ENCODE results near the gene SH3GL3.

The SH3GL3 gene

DNA sequence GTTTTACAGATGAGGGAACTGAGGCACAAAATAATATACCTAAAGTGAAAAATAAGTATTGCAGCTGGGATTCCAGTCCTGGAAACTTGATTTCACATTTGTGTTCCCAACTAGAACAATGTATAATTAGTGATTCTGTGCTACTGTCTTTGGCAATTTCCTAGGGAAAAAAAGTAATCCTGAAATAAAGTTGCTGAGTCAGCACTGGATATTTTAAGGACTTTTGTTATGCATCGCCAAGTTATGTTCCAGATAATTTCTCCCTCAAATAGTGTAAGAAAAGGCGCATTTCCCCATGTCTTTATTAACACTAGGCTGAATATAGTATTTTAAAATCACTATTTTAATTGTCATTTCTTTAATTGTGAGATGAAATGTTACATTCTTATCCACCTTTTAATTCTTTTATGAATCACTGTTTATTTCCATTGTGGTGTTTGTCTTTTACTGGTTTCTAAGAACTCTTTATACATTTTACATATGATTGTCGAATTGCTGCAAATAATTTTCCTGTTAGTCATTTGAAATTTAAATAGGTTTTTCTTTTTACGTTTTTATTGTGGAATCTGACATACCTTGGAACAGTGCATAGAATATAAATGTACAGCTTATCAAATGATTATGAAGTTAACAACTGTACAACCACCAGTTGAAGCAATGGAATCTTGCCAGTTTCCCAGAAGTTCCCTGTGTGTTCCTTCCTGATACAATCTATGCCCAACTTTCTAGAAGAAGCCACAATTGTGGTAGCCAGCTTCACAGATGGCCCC is 56.6 kb downstream of the SH3GL3 start:
- Histone ChIP-seq H3K27me3 (ENCODE audit: control insufficient read depth, insufficient read depth, low read length) (no peaks in the 10 kb centered on the region), H3K4me1 (ENCODE audit: control insufficient read depth, insufficient read depth, low read length) (peaks cover 10% of the 10 kb centered on the region), H3K36me3 (ENCODE audit: control insufficient read depth, insufficient read depth, low read length) (no peaks in the 10 kb centered on the region), H3K9ac (ENCODE audit: low read depth, low read length) (no peak overlapping the region), H3K4me3 (ENCODE audit: low read depth, low read length) (no peak overlapping the region), H3K27ac (ENCODE audit: low read depth, low read length) (no peak overlapping the region), H3K9me3 (ENCODE audit: control insufficient read depth, insufficient read depth, low read length) (no peaks in the 10 kb centered on the region)

DNA sequence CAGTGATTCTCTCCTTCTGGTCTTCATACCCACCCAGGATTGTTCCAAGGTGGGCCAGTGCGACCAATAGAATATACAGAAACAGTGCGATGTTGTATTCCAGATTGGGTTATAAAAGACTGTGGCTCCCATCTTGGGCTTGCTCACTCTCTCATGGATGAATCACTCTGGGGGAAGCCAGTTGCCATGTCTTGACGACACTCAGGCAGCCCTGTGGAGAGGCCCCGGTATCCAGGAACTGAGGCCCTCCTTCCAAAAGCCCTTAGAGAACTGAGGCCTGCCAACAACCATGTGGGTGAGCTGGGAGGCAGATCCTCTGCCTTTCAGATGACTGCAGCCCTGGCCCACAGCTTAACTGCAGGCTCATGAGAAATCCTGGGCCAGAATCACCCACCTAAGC is 57.2 kb downstream of the SH3GL3 start:
- Histone ChIP-seq H3K9me3 (ENCODE audit: control insufficient read depth, insufficient read depth, low read length) (no peaks in the 10 kb centered on the region), H3K4me1 (ENCODE audit: control insufficient read depth, insufficient read depth, low read length) (peaks cover 7% of the 10 kb centered on the region), H3K9ac (ENCODE audit: low read depth, low read length) (no peak overlapping the region), H3K27ac (ENCODE audit: low read depth, low read length) (no peak overlapping the region), H3K4me3 (ENCODE audit: low read depth, low read length) (no peak overlapping the region), H3K27me3 (ENCODE audit: control insufficient read depth, insufficient read depth, low read length) (no peaks in the 10 kb centered on the region), H3K36me3 (ENCODE audit: control insufficient read depth, insufficient read depth, low read length) (no peaks in the 10 kb centered on the region)

DNA sequence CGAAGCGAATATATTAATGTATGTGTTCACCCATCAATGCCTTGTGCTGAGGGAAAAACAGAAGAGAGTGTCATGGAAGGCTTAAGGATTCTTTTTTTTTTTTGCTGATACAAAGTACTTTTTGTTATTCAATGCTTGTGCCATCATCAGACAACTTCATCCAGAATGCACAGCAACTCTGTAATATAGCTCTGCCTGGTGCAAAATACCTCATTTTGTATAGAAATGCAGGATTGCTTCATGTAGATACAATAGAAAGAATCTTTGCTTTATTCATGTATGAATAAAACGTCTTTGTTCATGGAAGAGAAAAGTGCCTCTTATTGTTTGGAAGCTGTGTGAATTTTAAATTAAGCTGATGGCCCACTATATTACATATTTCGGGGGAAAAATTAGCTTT is 62.9 kb downstream of the SH3GL3 start:
- H3K9ac ChIP-seq (ENCODE audit: low read depth, low read length) = no peak overlapping the region
- H3K4me3 ChIP-seq (ENCODE audit: low read depth, low read length) = no peak overlapping the region
- no peaks in the 10 kb centered on the region for H3K9me3 ChIP-seq (ENCODE audit: control insufficient read depth, insufficient read depth, low read length)
- no peaks in the 10 kb centered on the region for H3K36me3 ChIP-seq (ENCODE audit: control insufficient read depth, insufficient read depth, low read length)
- H3K27ac ChIP-seq (ENCODE audit: low read depth, low read length) = no peak overlapping the region
- H3K4me1 ChIP-seq (ENCODE audit: control insufficient read depth, insufficient read depth, low read length) = peaks cover 10% of the 10 kb centered on the region; the same call in 1 of the 2 replicates
- H3K27me3 ChIP-seq (ENCODE audit: control insufficient read depth, insufficient read depth, low read length) = no peaks in the 10 kb centered on the region; the same call in 1 of the 2 replicates

DNA sequence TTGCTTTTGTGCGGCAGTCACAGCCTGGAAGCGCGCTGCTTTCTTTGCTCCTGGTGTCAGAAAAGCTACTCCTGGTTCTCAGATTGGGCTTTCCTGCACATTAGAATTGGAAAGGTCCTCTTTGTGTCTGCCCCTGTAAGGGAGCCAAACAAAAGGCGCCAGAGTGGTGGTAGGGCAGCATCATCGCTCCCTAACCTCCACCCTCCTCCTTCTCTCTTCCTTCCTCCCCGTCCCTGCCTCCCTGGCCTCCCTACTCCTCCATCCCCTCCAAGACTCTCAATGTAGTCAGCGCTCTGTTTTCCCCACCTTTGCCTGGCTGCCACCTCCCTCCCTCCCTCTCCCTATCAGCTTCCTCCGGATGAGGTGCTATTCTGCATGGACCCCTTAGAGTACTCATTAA is 65.3 kb downstream of the SH3GL3 start:
- H3K36me3 ChIP-seq (ENCODE audit: control insufficient read depth, insufficient read depth, low read length) = no peaks in the 10 kb centered on the region
- H3K4me1 ChIP-seq (ENCODE audit: control insufficient read depth, insufficient read depth, low read length) = peaks cover 10% of the 10 kb centered on the region; the same call in 1 of the 2 replicates
- no peak overlapping the region for H3K4me3 ChIP-seq (ENCODE audit: low read depth, low read length)
- H3K27ac ChIP-seq (ENCODE audit: low read depth, low read length) = no peak overlapping the region
- H3K27me3 ChIP-seq (ENCODE audit: control insufficient read depth, insufficient read depth, low read length) = no peaks in the 10 kb centered on the region; the same call in 1 of the 2 replicates
- no peaks in the 10 kb centered on the region for H3K9me3 ChIP-seq (ENCODE audit: control insufficient read depth, insufficient read depth, low read length)
- no peak overlapping the region for H3K9ac ChIP-seq (ENCODE audit: low read depth, low read length)

DNA sequence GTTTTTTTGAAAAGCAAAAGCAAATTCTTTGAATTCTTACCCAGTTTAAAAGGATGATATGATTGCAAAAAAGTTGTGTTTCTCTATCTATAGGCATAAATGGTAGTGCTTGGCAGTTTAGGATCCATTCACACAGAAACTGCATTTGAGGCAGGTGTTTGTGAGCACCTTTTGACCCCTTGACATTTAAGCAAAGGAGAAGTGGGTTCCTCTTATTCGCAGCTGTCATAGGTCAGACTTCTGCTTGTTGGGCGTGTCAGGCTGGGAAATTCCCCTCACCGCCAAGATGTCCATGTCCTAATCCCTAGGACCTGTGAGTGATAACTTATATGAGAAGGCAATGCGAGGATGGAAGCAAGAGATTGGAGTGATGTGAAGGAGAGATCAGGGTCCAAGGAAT is 67.4 kb downstream of the SH3GL3 start:
- no peak overlapping the region for H3K4me3 ChIP-seq (ENCODE audit: low read depth, low read length)
- no peak overlapping the region for H3K27ac ChIP-seq (ENCODE audit: low read depth, low read length)
- no peaks in the 10 kb centered on the region; the same call in 1 of the 2 replicates for H3K27me3 ChIP-seq (ENCODE audit: control insufficient read depth, insufficient read depth, low read length)
- H3K9ac ChIP-seq (ENCODE audit: low read depth, low read length) = no peak overlapping the region
- no peaks in the 10 kb centered on the region for H3K9me3 ChIP-seq (ENCODE audit: control insufficient read depth, insufficient read depth, low read length)
- peaks cover 10% of the 10 kb centered on the region; the same call in 1 of the 2 replicates for H3K4me1 ChIP-seq (ENCODE audit: control insufficient read depth, insufficient read depth, low read length)
- no peaks in the 10 kb centered on the region for H3K36me3 ChIP-seq (ENCODE audit: control insufficient read depth, insufficient read depth, low read length)

DNA sequence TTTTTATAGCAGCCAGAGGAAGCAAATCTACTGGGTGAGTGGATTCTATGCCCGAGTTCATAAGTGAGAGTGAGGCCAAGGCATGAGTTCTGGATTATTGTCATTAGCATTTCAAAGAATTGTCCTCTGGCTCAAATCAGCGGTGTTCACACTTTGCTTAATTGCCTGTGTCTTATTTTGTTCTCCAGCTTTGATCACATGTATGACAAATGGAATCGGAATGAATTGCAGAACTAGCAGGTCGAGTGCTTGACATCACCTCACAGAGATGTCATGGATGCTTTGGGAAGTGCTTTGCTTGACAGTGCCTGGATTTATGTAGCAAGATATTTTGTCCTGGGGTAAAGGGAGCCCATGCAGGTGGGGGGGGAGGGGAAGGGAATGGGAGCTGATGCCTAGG is 68.0 kb downstream of the SH3GL3 start:
- Histone ChIP-seq H3K4me3 (ENCODE audit: low read depth, low read length) (no peak overlapping the region), H3K9me3 (ENCODE audit: control insufficient read depth, insufficient read depth, low read length) (no peaks in the 10 kb centered on the region), H3K9ac (ENCODE audit: low read depth, low read length) (no peak overlapping the region), H3K27ac (ENCODE audit: low read depth, low read length) (no peak overlapping the region), H3K36me3 (ENCODE audit: control insufficient read depth, insufficient read depth, low read length) (no peaks in the 10 kb centered on the region), H3K4me1 (ENCODE audit: control insufficient read depth, insufficient read depth, low read length) (peaks cover 10% of the 10 kb centered on the region; the same call in 1 of the 2 replicates), H3K27me3 (ENCODE audit: control insufficient read depth, insufficient read depth, low read length) (no peaks in the 10 kb centered on the region; the same call in 1 of the 2 replicates)

DNA sequence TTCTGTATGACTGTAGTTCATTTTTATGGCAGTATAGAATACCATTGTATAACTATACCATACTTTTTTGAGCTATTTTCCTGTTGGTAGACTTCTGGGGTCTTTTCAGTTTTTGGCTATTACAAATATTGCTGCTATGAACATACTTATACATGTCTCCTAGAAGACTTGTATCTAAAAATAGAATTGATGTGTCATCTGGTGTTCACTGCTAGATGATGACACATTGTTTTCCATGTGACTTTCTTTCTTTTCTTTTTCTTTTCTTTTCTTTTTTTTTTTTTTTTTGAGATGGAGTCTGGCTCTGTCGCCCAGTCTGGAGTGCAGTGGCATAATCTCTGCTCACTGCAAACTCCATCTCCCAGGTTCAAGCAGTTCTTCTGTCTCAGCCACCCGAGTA is 69.8 kb downstream of the SH3GL3 start:
- H3K9me3 ChIP-seq (ENCODE audit: control insufficient read depth, insufficient read depth, low read length) = no peaks in the 10 kb centered on the region
- no peak overlapping the region for H3K4me3 ChIP-seq (ENCODE audit: low read depth, low read length)
- no peaks in the 10 kb centered on the region for H3K36me3 ChIP-seq (ENCODE audit: control insufficient read depth, insufficient read depth, low read length)
- peaks cover 8% of the 10 kb centered on the region; the same call in 1 of the 2 replicates for H3K4me1 ChIP-seq (ENCODE audit: control insufficient read depth, insufficient read depth, low read length)
- no peak overlapping the region for H3K9ac ChIP-seq (ENCODE audit: low read depth, low read length)
- H3K27me3 ChIP-seq (ENCODE audit: control insufficient read depth, insufficient read depth, low read length) = no peaks in the 10 kb centered on the region; the same call in 1 of the 2 replicates
- H3K27ac ChIP-seq (ENCODE audit: low read depth, low read length) = no peak overlapping the region

DNA sequence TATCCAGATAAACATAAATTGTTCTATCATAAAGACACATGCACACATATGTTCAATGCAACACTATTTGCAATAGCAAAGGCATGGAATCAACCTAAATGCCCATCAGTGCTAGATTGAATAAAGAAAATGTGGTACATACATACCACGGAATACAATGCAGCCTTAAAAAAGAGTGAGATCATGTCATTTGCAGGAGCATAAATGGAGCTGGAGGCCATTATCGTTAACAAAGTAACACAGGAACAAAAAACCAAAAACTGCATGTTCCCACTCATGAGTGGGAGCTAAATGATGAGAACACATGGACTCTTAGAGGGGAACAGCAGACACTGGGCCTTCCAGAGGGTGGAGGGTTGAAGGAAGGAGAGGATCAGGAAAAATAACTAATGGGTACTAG is 79.2 kb downstream of the SH3GL3 start:
- H3K9me3 ChIP-seq (ENCODE audit: control insufficient read depth, insufficient read depth, low read length) = peaks cover 2% of the 10 kb centered on the region; the same call in 1 of the 2 replicates
- H3K4me3 ChIP-seq (ENCODE audit: low read depth, low read length) = no peak overlapping the region
- no peaks in the 10 kb centered on the region for H3K36me3 ChIP-seq (ENCODE audit: control insufficient read depth, insufficient read depth, low read length)
- H3K9ac ChIP-seq (ENCODE audit: low read depth, low read length) = no peak overlapping the region
- H3K4me1 ChIP-seq (ENCODE audit: control insufficient read depth, insufficient read depth, low read length) = no peaks in the 10 kb centered on the region
- H3K27me3 ChIP-seq (ENCODE audit: control insufficient read depth, insufficient read depth, low read length) = no peaks in the 10 kb centered on the region
- no peak overlapping the region for H3K27ac ChIP-seq (ENCODE audit: low read depth, low read length)

DNA sequence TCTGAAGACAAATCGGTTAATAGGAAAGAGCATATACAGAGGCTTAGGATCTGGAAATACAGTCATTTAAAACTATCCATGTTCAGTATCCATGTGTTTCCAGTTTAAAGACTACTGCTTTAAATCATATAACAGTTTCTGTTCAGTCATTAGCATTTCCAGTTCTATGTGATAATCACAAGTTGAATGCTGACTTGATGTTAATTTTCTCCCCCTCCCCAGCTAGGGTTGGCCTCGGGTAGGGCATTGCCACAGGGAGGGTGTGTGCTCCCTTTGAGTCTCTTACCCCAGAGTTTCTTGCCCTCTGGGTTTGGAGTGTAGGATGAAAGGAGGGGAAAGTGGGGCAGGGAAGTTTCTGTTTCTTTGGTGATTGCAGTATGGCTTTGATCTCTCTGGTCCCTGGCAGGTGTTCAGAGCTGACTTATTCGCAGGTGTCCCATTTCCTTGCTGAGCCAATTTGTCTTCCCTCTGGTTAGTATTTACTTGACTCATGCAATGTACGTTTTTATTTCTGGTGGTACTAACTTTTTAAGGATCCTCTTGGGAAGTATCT is 86.3 kb downstream of the SH3GL3 start:
- Histone ChIP-seq H3K27ac (ENCODE audit: low read depth, low read length) (no peak overlapping the region), H3K9ac (ENCODE audit: low read depth, low read length) (no peak overlapping the region), H3K4me3 (ENCODE audit: low read depth, low read length) (no peak overlapping the region), H3K9me3 (ENCODE audit: control insufficient read depth, insufficient read depth, low read length) (no peaks in the 10 kb centered on the region), H3K36me3 (ENCODE audit: control insufficient read depth, insufficient read depth, low read length) (no peaks in the 10 kb centered on the region), H3K4me1 (ENCODE audit: control insufficient read depth, insufficient read depth, low read length) (peaks cover 22% of the 10 kb centered on the region), H3K27me3 (ENCODE audit: control insufficient read depth, insufficient read depth, low read length) (no peaks in the 10 kb centered on the region)

DNA sequence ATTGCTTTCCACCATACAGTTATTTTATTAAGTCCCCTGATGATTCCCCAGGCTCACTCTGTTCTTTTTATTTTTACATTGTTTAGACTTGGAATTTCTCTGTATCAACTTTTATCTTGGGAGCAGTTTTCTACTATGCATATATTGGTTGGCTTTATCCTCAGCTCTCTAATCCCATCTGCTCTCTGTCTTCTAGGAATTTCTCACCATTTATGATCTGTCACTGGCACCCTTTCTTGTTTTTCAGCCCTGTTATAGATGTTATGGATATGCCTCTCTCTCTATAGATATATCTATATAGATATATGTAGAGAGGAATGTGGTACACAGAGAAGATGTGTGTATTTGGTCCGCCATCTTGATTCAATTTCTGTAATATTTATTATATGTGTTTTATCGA is 90.5 kb downstream of the SH3GL3 start:
- no peak overlapping the region for H3K4me3 ChIP-seq (ENCODE audit: low read depth, low read length)
- H3K4me1 ChIP-seq (ENCODE audit: control insufficient read depth, insufficient read depth, low read length) = peaks cover 22% of the 10 kb centered on the region
- H3K9ac ChIP-seq (ENCODE audit: low read depth, low read length) = no peak overlapping the region
- H3K9me3 ChIP-seq (ENCODE audit: control insufficient read depth, insufficient read depth, low read length) = no peaks in the 10 kb centered on the region
- no peaks in the 10 kb centered on the region for H3K36me3 ChIP-seq (ENCODE audit: control insufficient read depth, insufficient read depth, low read length)
- H3K27ac ChIP-seq (ENCODE audit: low read depth, low read length) = no peak overlapping the region
- no peaks in the 10 kb centered on the region for H3K27me3 ChIP-seq (ENCODE audit: control insufficient read depth, insufficient read depth, low read length)

DNA sequence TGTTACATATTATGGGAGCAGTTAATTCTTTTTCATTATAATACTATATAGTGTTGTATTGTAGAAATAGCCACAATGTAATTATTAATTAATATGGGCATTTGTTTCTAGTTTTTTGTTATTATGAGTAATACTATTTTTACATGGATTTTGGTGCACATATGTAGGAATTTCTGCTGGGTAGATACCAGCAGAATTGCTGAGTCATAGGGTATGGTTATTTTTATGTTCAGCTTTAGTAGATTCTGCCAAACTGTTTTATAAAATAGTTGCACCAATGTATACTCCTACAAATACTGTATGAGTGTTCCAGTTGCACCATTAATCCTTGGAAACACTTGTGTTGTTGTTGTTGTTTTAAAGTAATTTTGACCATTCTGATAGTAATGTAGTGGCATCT is 91.5 kb downstream of the SH3GL3 start:
- H3K9ac ChIP-seq (ENCODE audit: low read depth, low read length) = no peak overlapping the region
- peaks cover 18% of the 10 kb centered on the region for H3K4me1 ChIP-seq (ENCODE audit: control insufficient read depth, insufficient read depth, low read length)
- no peaks in the 10 kb centered on the region for H3K36me3 ChIP-seq (ENCODE audit: control insufficient read depth, insufficient read depth, low read length)
- no peak overlapping the region for H3K4me3 ChIP-seq (ENCODE audit: low read depth, low read length)
- H3K27ac ChIP-seq (ENCODE audit: low read depth, low read length) = no peak overlapping the region
- no peaks in the 10 kb centered on the region for H3K27me3 ChIP-seq (ENCODE audit: control insufficient read depth, insufficient read depth, low read length)
- H3K9me3 ChIP-seq (ENCODE audit: control insufficient read depth, insufficient read depth, low read length) = no peaks in the 10 kb centered on the region

Data from HUES48 (cell line).